Measurements from ENCODE around the gene ZFR. TPM values are rescaled to one million over a fixed set of nuclear protein-coding genes. Genes with fewer than 3 reads are reported as not detected.

Gene ZFR
- total and polyA plus RNA-seq, 7 experiments from 2014 or later, result 53.4 to 91.9 (median 58.9) TPM

- H3K4me1 Mint-ChIP-seq, result no peaks in the 10 kb centered on the region
- peaks cover 0 to 53% (median 16%) of the 10 kb centered on the region in 11 donors for H3K9me3 Mint-ChIP-seq
- ATAC-seq, result no peak
- no peak overlapping the region for H3K27ac ChIP-seq (ENCODE audit: low read depth, low read length)
- no peak overlapping the region for H3K4me3 ChIP-seq (ENCODE audit: low read length)
- ChIA-PET POLR2A (no interaction called here), CTCF (no interaction called here)
- peaks cover 0 to 12% (median 3%) of the 10 kb centered on the region in 5 donors for H3K36me3 Mint-ChIP-seq
- no peaks in the 10 kb centered on the region for H3K27me3 ChIP-seq (ENCODE audit: control insufficient read depth in 2 of 2, insufficient read depth in 2 of 2, low read length in 2 of 2)
- H3K27ac Mint-ChIP-seq, result no peak overlapping the region
- H3K27me3 Mint-ChIP-seq, result peaks cover 0 to 7% (median 0%) of the 10 kb centered on the region in 5 donors
- DNase-seq, result no peak
- peaks cover 0 to 8% (median 0%) of the 10 kb centered on the region in 3 experiments for H3K9me3 ChIP-seq (ENCODE audit: control insufficient read depth in 2 of 3, low read length in 3 of 3)
- H3K4me1 ChIP-seq (ENCODE audit: control insufficient read depth in 2 of 2, insufficient read depth in 2 of 2, low read length in 2 of 2), result no peaks in the 10 kb centered on the region
- intact Hi-C loops (cut with micrococcal nuclease), result no loop called here
- no peak overlapping the region for H3K4me3 Mint-ChIP-seq
- H3K36me3 ChIP-seq (ENCODE audit: control insufficient read depth in 2 of 3, insufficient read depth in 3 of 3, low read length in 3 of 3), result no peaks in the 10 kb centered on the region
These were observed 104.7 kb downstream of the ZFR start for GRCh38 chr5:32339878-32340277.

- Histone ChIP-seq H3K27ac (ENCODE audit: low read depth, low read length) (no peak overlapping the region), H3K36me3 (ENCODE audit: control insufficient read depth in 2 of 3, insufficient read depth in 3 of 3, low read length in 3 of 3) (no peaks in the 10 kb centered on the region), H3K4me1 (ENCODE audit: control insufficient read depth in 2 of 2, insufficient read depth in 2 of 2, low read length in 2 of 2) (no peaks in the 10 kb centered on the region), H3K4me3 (ENCODE audit: low read length) (no peak overlapping the region), H3K9me3 (ENCODE audit: control insufficient read depth in 2 of 3, low read length in 3 of 3) (peaks cover 0 to 8% (median 0%) of the 10 kb centered on the region in 3 experiments), H3K27me3 (ENCODE audit: control insufficient read depth in 2 of 2, insufficient read depth in 2 of 2, low read length in 2 of 2) (no peaks in the 10 kb centered on the region)
- peaks cover 0 to 53% (median 16%) of the 10 kb centered on the region in 11 donors for H3K9me3 Mint-ChIP-seq
- ATAC-seq (no peak), DNase-seq (no peak)
- H3K27ac Mint-ChIP-seq, result no peak overlapping the region
- peaks cover 0 to 7% (median 0%) of the 10 kb centered on the region in 5 donors for H3K27me3 Mint-ChIP-seq
- peaks cover 0 to 12% (median 3%) of the 10 kb centered on the region in 5 donors for H3K36me3 Mint-ChIP-seq
- ChIA-PET POLR2A (no interaction called here), CTCF (no interaction called here)
- intact Hi-C loops (cut with micrococcal nuclease), result no loop called here
- no peak overlapping the region for H3K4me3 Mint-ChIP-seq
- no peaks in the 10 kb centered on the region for H3K4me1 Mint-ChIP-seq
These were observed 105.3 kb downstream of the ZFR start for GRCh38 chr5:32339198-32339597.

GRCh38 chr5:32332966-32333365 is 111.6 kb downstream of the ZFR start:
- intact Hi-C loops (cut with micrococcal nuclease), result no loop called here
- ChIA-PET CTCF (interaction anchor here (6.1 kb wide), 1 partner anchor 101 kb away, joined by 84 read pairs; no protein-coding TSS in a partner anchor), POLR2A (no interaction called here)
- Histone ChIP-seq H3K4me3 (ENCODE audit: low read length) (no peak overlapping the region), H3K9me3 (ENCODE audit: control insufficient read depth in 2 of 3, low read length in 3 of 3) (no peaks in the 10 kb centered on the region), H3K36me3 (ENCODE audit: control insufficient read depth in 2 of 3, insufficient read depth in 3 of 3, low read length in 3 of 3) (no peaks in the 10 kb centered on the region), H3K27me3 (ENCODE audit: control insufficient read depth in 2 of 2, insufficient read depth in 2 of 2, low read length in 2 of 2) (no peaks in the 10 kb centered on the region), H3K27ac (ENCODE audit: low read depth, low read length) (no peak overlapping the region), H3K4me1 (ENCODE audit: control insufficient read depth in 2 of 2, insufficient read depth in 2 of 2, low read length in 2 of 2) (no peaks in the 10 kb centered on the region)
- peaks cover 0 to 5% (median 0%) of the 10 kb centered on the region in 7 donors for H3K4me1 Mint-ChIP-seq
- no peak overlapping the region for H3K4me3 Mint-ChIP-seq
- DNase-seq, result no peak
- peaks cover 0 to 6% (median under 1%) of the 10 kb centered on the region in 11 donors for H3K9me3 Mint-ChIP-seq
- H3K27me3 Mint-ChIP-seq, result peaks cover 0 to 5% (median 0%) of the 10 kb centered on the region in 5 donors
- no peak overlapping the region for H3K27ac Mint-ChIP-seq
- H3K36me3 Mint-ChIP-seq, result no peaks in the 10 kb centered on the region
- ATAC-seq, result no peak

GRCh38 chr5:32332361-32332760 is 112.2 kb downstream of the ZFR start:
- DNase-seq, result no peak
- Mint-ChIP-seq H3K4me3 (no peak overlapping the region), H3K4me1 (peaks cover 0 to 5% (median 0%) of the 10 kb centered on the region in 7 donors), H3K27ac (no peak overlapping the region), H3K36me3 (no peaks in the 10 kb centered on the region), H3K9me3 (peaks cover 0 to 5% (median 0%) of the 10 kb centered on the region in 11 donors), H3K27me3 (peaks cover 0 to 5% (median 0%) of the 10 kb centered on the region in 5 donors)
- no peaks in the 10 kb centered on the region for H3K4me1 ChIP-seq (ENCODE audit: control insufficient read depth in 2 of 2, insufficient read depth in 2 of 2, low read length in 2 of 2)
- ChIA-PET POLR2A (no interaction called here), CTCF (interaction anchor here (6.1 kb wide), 1 partner anchor 100 kb away, joined by 84 read pairs; no protein-coding TSS in a partner anchor)
- ATAC-seq, result no peak
- no peaks in the 10 kb centered on the region for H3K27me3 ChIP-seq (ENCODE audit: control insufficient read depth in 2 of 2, insufficient read depth in 2 of 2, low read length in 2 of 2)
- no peaks in the 10 kb centered on the region for H3K9me3 ChIP-seq (ENCODE audit: control insufficient read depth in 2 of 3, low read length in 3 of 3)
- intact Hi-C loops (cut with micrococcal nuclease), result no loop called here
- H3K27ac ChIP-seq (ENCODE audit: low read depth, low read length), result no peak overlapping the region
- H3K36me3 ChIP-seq (ENCODE audit: control insufficient read depth in 2 of 3, insufficient read depth in 3 of 3, low read length in 3 of 3), result no peaks in the 10 kb centered on the region
- no peak overlapping the region for H3K4me3 ChIP-seq (ENCODE audit: low read length)

GRCh38 chr5:32331935-32332274 is 112.6 kb downstream of the ZFR start:
- Histone ChIP-seq H3K4me3 (ENCODE audit: low read length) (no peak overlapping the region), H3K27me3 (ENCODE audit: control insufficient read depth in 2 of 2, insufficient read depth in 2 of 2, low read length in 2 of 2) (no peaks in the 10 kb centered on the region), H3K9me3 (ENCODE audit: control insufficient read depth in 2 of 3, low read length in 3 of 3) (no peaks in the 10 kb centered on the region), H3K4me1 (ENCODE audit: control insufficient read depth in 2 of 2, insufficient read depth in 2 of 2, low read length in 2 of 2) (no peaks in the 10 kb centered on the region), H3K36me3 (ENCODE audit: control insufficient read depth in 2 of 3, insufficient read depth in 3 of 3, low read length in 3 of 3) (no peaks in the 10 kb centered on the region), H3K27ac (ENCODE audit: low read depth, low read length) (no peak overlapping the region)
- intact Hi-C loops (cut with micrococcal nuclease), result no loop called here
- Mint-ChIP-seq H3K9me3 (peaks cover 0 to 5% (median 0%) of the 10 kb centered on the region in 11 donors), H3K27ac (no peak overlapping the region), H3K36me3 (no peaks in the 10 kb centered on the region), H3K4me1 (peaks cover 0 to 5% (median 0%) of the 10 kb centered on the region in 7 donors), H3K4me3 (no peak overlapping the region), H3K27me3 (peaks cover 0 to 5% (median 0%) of the 10 kb centered on the region in 5 donors)
- CTCF ChIA-PET, result interaction anchor here (0.6 to 6.1 kb wide), 2 partner anchors 36 to 100 kb away, joined by 4 to 84 read pairs; no protein-coding TSS in a partner anchor
- ATAC-seq (no peak), DNase-seq (no peak)
- POLR2A ChIA-PET, result no interaction called here

GRCh38 chr5:32331217-32331934 is 113.2 kb downstream of the ZFR start:
- no peaks in the 10 kb centered on the region for H3K36me3 Mint-ChIP-seq
- Histone ChIP-seq H3K4me3 (ENCODE audit: low read length) (no peak overlapping the region), H3K36me3 (ENCODE audit: control insufficient read depth in 2 of 3, insufficient read depth in 3 of 3, low read length in 3 of 3) (no peaks in the 10 kb centered on the region), H3K4me1 (ENCODE audit: control insufficient read depth in 2 of 2, insufficient read depth in 2 of 2, low read length in 2 of 2) (no peaks in the 10 kb centered on the region), H3K27ac (ENCODE audit: low read depth, low read length) (no peak overlapping the region), H3K27me3 (ENCODE audit: control insufficient read depth in 2 of 2, insufficient read depth in 2 of 2, low read length in 2 of 2) (no peaks in the 10 kb centered on the region), H3K9me3 (ENCODE audit: control insufficient read depth in 2 of 3, low read length in 3 of 3) (no peaks in the 10 kb centered on the region)
- peaks cover 0 to 5% (median 0%) of the 10 kb centered on the region in 5 donors for H3K27me3 Mint-ChIP-seq
- peaks cover 0 to 4% (median 0%) of the 10 kb centered on the region in 11 donors for H3K9me3 Mint-ChIP-seq
- ChIA-PET POLR2A (no interaction called here), CTCF (interaction anchor here (0.6 to 6.1 kb wide), 4 partner anchors 33 to 101 kb away, joined by 3 to 84 read pairs (median 4); no protein-coding TSS in a partner anchor)
- no peak overlapping the region for H3K27ac Mint-ChIP-seq
- intact Hi-C loops (cut with micrococcal nuclease), result no loop called here
- DNase-seq (no peak), ATAC-seq (no peak)
- H3K4me1 Mint-ChIP-seq, result peaks cover 0 to 5% (median 0%) of the 10 kb centered on the region in 7 donors
- no peak overlapping the region for H3K4me3 Mint-ChIP-seq

Measured in naive thymus-derived CD4-positive, alpha-beta T cell (primary cell).